AG04450 (cell line): ENCODE measurements around the gene FHL1. TPM values are rescaled to one million over a fixed set of nuclear protein-coding genes. Genes with fewer than 3 reads are reported as not detected.

Source experiments
- CTCF ChIA-PET: fragments of 300-600, 350-600 bp; formaldehyde crosslinking; extraction: SDS; loops from one replicate; lab custom pipeline; 2022; ENCODE audit warnings: antibody characterized with exemption, inconsistent platforms; lab: Charles Lee
- POLR2A ChIA-PET: fragments of 350-600 bp; formaldehyde crosslinking; extraction: SDS; loops from one replicate; lab custom pipeline; 2021; ENCODE audit warnings: antibody characterized with exemption, inconsistent platforms; lab: Yijun Ruan, JAX
- DNase-seq: peaks from one replicate; pipeline ENCODE4 v3.0.0-alpha.2; 2011; ENCODE audit warnings: low read depth, low spot score
- H3K27ac ChIP-seq: one replicate; pipeline ENCODE4 v1.5.1; 2012; ENCODE audit warnings: low read depth, low read length, control low read depth
- H3K27me3 ChIP-seq: one replicate; pipeline ENCODE4 v1.6.0; 2012; ENCODE audit warnings: low read length; ENCODE audit not compliant: control insufficient read depth, insufficient read depth
- H3K4me3 ChIP-seq: 2 replicates; pipeline ENCODE4 v1.5.1; 2011; ENCODE audit warnings: mild to moderate bottlenecking, low read depth, low read length, control low read depth
- H3K9me3 ChIP-seq: 2 replicates; pipeline ENCODE4 v1.5.1; 2012; ENCODE audit warnings: low read length; ENCODE audit not compliant: control insufficient read depth, insufficient read depth
- polyA plus RNA-seq: library from polyadenylated mRNA; depleted of rRNA; stranded (reverse); fragments of >200 nt; gene quantifications from 2 replicates; pipeline ENCODE4 v1.2.3, GENCODE V29; 2011
- TF ChIP-seq, protein P1 (sequence below): IDR thresholded peaks from 2 replicates; pipeline ENCODE4 v1.5.1; 2011; ENCODE audit warnings: low read depth, low read length, control low read depth, inconsistent platforms

Gene FHL1
- polyA plus RNA-seq, 1 experiment, result 158 TPM

DNA sequence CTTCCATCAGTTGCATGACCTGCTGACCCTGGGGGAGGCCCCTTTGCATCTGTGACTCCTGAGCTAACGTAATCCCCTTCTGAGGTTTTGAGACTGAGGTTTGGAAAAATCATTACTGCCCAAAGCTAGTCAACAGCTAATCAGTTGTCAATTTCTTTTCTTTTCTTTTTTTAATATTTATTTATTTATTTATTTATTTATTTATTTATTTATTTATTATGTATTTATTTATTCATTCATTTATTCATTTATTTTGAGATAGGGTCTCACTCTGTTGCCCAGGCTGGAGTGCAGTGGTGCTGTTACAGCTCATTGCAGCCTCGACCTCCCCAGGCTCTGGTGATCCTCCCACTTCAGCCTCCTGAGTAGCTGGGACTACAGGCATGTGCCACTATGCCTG lies 25.1 kb upstream of the FHL1 start:
- ChIA-PET CTCF (no interaction called here), POLR2A (no interaction called here)
- Histone ChIP-seq H3K9me3 (no peaks in the 10 kb centered on the region), H3K4me3 (no peak overlapping the region), H3K27ac (no peak overlapping the region), H3K27me3 (no peaks in the 10 kb centered on the region)
- no peak for DNase-seq
- TF ChIP-seq, protein P1, sequence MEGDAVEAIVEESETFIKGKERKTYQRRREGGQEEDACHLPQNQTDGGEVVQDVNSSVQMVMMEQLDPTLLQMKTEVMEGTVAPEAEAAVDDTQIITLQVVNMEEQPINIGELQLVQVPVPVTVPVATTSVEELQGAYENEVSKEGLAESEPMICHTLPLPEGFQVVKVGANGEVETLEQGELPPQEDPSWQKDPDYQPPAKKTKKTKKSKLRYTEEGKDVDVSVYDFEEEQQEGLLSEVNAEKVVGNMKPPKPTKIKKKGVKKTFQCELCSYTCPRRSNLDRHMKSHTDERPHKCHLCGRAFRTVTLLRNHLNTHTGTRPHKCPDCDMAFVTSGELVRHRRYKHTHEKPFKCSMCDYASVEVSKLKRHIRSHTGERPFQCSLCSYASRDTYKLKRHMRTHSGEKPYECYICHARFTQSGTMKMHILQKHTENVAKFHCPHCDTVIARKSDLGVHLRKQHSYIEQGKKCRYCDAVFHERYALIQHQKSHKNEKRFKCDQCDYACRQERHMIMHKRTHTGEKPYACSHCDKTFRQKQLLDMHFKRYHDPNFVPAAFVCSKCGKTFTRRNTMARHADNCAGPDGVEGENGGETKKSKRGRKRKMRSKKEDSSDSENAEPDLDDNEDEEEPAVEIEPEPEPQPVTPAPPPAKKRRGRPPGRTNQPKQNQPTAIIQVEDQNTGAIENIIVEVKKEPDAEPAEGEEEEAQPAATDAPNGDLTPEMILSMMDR, result no peak

DNA sequence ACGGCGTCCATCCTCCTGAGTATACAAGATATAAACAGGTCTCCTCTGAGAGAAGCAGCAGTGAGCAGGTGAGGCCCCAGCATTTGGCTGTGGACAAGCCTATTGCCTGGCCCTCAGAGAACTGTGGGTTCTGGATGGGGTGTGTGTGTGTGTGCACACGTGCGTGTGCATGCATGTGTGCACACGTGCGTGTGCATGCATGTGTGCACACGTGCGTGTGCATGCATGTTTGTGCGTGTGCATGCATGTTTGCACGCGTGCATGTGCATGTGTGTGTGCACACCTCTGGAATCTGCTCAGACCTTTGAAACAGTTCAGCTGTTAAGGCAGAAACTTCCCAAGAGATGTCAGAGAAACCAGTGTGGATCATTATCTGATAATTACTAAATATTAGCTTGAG lies 22.2 kb upstream of the FHL1 start:
- CTCF ChIA-PET, result no interaction called here
- TF ChIP-seq, protein P1, result no peak

DNA sequence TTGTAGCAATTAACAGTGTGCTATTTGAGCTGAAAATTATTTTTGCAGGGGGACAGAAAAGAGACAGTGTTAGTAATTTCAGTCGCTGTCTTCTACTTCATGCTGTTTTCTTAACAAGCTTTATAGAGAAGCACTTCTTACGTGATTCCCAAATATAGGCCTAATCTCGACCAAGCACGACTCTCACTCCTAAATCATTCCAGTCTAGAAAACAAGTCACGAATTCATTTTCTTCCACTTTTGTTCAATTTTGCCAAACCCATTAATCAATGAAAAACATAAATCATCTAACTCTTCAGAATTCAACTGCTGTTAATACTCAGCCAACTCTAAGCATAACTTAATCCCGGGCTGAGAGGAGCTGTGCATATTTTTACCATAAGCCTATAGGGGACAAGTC lies 21.0 kb upstream of the FHL1 start:
- Histone ChIP-seq H3K27me3 (no peaks in the 10 kb centered on the region), H3K27ac (no peak overlapping the region), H3K4me3 (no peak overlapping the region), H3K9me3 (no peaks in the 10 kb centered on the region)
- TF ChIP-seq, protein P1, result no peak
- DNase-seq, result no peak
- POLR2A ChIA-PET, result no interaction called here
- CTCF ChIA-PET, result interaction anchor here (0.5 kb wide), 1 partner anchor 806 kb away, joined by 5 read pairs; no protein-coding TSS in a partner anchor

More for the DNA sequence above, 22.2 kb upstream of the FHL1 start:
- no peak for DNase-seq
- POLR2A ChIA-PET, result no interaction called here
- Histone ChIP-seq H3K27me3 (no peaks in the 10 kb centered on the region), H3K9me3 (no peaks in the 10 kb centered on the region), H3K27ac (no peak overlapping the region), H3K4me3 (no peak overlapping the region)

DNA sequence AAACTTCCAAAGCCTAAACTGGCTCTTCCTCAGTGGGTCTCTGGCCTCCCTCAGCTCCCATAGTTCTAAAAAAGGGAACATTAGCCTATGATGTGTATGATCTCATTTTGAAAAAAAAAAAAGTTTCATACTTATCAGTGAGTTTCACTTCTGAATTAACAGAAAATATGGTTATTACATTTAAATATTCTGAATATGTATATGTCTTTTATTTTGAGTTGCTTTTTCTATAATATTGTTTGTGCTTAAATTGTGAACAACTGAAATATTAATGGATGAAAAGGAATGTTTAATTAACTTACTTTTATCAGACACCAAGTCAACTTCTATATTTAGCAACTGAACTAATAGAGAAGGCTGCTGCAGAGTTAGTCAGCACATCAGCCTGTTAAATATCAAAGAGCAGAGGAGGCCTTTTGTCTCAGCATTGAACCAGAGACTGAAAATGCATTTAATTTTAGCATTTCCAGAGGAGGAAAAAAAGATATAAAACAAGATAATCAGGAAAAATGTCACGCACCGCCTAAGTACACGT lies 20.4 kb upstream of the FHL1 start:
- H3K4me3 ChIP-seq, result no peak overlapping the region
- no peaks in the 10 kb centered on the region for H3K27me3 ChIP-seq
- CTCF ChIA-PET, result interaction anchor here (0.5 kb wide), 1 partner anchor 806 kb away, joined by 5 read pairs; no protein-coding TSS in a partner anchor
- POLR2A ChIA-PET, result no interaction called here
- DNase-seq, result no peak
- TF ChIP-seq, protein P1, result no peak
- H3K27ac ChIP-seq, result no peak overlapping the region
- H3K9me3 ChIP-seq, result no peaks in the 10 kb centered on the region; the same call in 1 of the 2 replicates

DNA sequence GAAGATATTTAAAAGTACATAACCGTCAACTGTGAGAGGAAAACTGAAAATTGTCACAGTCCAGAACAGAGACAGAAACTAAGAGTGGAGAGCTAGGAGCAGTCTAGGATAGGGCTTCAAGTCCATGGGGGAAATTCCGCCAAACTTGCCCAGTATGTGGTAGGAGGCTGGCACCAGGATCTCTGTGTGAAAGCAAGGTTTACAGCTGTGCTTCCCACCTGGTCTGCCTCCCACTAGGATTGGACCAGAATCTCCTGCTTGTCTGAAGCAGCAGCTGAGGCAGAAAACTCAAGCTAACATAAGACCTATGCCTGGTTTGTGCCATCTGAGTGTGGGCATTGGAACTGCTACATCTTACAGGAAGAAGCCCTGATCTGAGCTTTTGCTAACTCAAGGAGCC lies 18.6 kb upstream of the FHL1 start:
- TF ChIP-seq, protein P1, result no peak
- no peak overlapping the region for H3K27ac ChIP-seq
- no peak overlapping the region for H3K4me3 ChIP-seq
- no peaks in the 10 kb centered on the region for H3K27me3 ChIP-seq
- ChIA-PET CTCF (no interaction called here), POLR2A (no interaction called here)
- no peaks in the 10 kb centered on the region; the same call in 1 of the 2 replicates for H3K9me3 ChIP-seq
- DNase-seq, result no peak
